HEK293 (cell line): ENCODE results near the gene BOC.

ENCODE experiments used
- CTCF ChIA-PET: fragments of 350-600 bp; formaldehyde crosslinking; extraction: SDS; loops from one replicate; lab custom pipeline; 2021; ENCODE audit warnings: antibody characterized with exemption; lab: Yijun Ruan, JAX
- POLR2A ChIA-PET: fragments of 300-600 bp; formaldehyde crosslinking; extraction: SDS; loops from one replicate; lab custom pipeline; 2020; ENCODE audit warnings: antibody characterized with exemption, inconsistent platforms; lab: Yijun Ruan, JAX
- H3K27ac ChIP-seq: fragments of 200-500 bp; sonication (Bioruptor generic); 2 replicates; pipeline ENCODE4 v1.5.1; 2014; ENCODE audit warnings: low read depth, low read length, control low read depth, inconsistent platforms; ENCODE audit errors: extremely low read depth
- H3K36me3 ChIP-seq, 2 experiments: fragments of 200-500 bp in 1 of 2; sonication (Bioruptor generic) in 1 of 2; 1 replicate in 1 of 2; 2 replicates in 1 of 2; pipeline ENCODE4 v1.5.1; 2014 to 2017; ENCODE audit warnings: inconsistent platforms in 2 of 2, low read length in 2 of 2; ENCODE audit not compliant: control insufficient read depth in 2 of 2, insufficient read depth in 1 of 2
- H3K4me1 ChIP-seq: fragments of 200-500 bp; sonication (Bioruptor generic); 2 replicates; pipeline ENCODE4 v1.5.1; 2014; ENCODE audit warnings: mild to moderate bottlenecking, low read length, inconsistent platforms; ENCODE audit not compliant: control insufficient read depth, insufficient read depth
- H3K4me3 ChIP-seq: 2 replicates; pipeline ENCODE4 v1.5.1; 2011; ENCODE audit warnings: low read depth, mild to moderate bottlenecking, control low read depth, low read length, moderate library complexity
- H3K9me3 ChIP-seq: fragments of 200-500 bp; sonication (Bioruptor generic); 2 replicates; pipeline ENCODE4 v1.5.1; 2014; ENCODE audit warnings: low read depth, low read length, inconsistent platforms; ENCODE audit not compliant: control insufficient read depth, insufficient read depth
- GLIS1 ChIP-seq: fragments of 450-650 bp; formaldehyde crosslinking; IDR thresholded peaks from 2 replicates; pipeline ENCODE4 v1.5.1; 2016; ENCODE audit warnings: missing biosample characterization, missing genetic modification characterization
- HOXA7 ChIP-seq: sonication (generic); formaldehyde crosslinking; IDR thresholded peaks from 2 replicates; pipeline ENCODE4 v1.8.1; 2022; ENCODE audit warnings: missing genetic modification reagents, borderline replicate concordance
- KLF1 ChIP-seq: fragments of 450-650 bp; formaldehyde crosslinking; IDR thresholded peaks from 2 replicates; pipeline ENCODE4 v1.5.1; 2016; ENCODE audit warnings: missing biosample characterization, missing genetic modification characterization
- KLF8 ChIP-seq: fragments of 450-650 bp; formaldehyde crosslinking; IDR thresholded peaks from 2 replicates; pipeline ENCODE4 v1.5.1; 2016; ENCODE audit warnings: missing biosample characterization, missing genetic modification characterization
- OSR2 ChIP-seq: fragments of 450-650 bp; formaldehyde crosslinking; IDR thresholded peaks from 2 replicates; pipeline ENCODE4 v1.5.1; 2016; ENCODE audit warnings: missing biosample characterization, missing genetic modification characterization
- ZBTB48 ChIP-seq: fragments of 450-650 bp; formaldehyde crosslinking; IDR thresholded peaks from 2 replicates; pipeline ENCODE4 v1.5.1; 2016; ENCODE audit warnings: missing biosample characterization, missing genetic modification characterization
- ZEB2 ChIP-seq: fragments of 450-650 bp; formaldehyde crosslinking; IDR thresholded peaks from 2 replicates; pipeline ENCODE4 v1.5.1; 2016; ENCODE audit warnings: missing biosample characterization, missing genetic modification characterization
- ZIC2 ChIP-seq: fragments of 450-650 bp; formaldehyde crosslinking; IDR thresholded peaks from 2 replicates; pipeline ENCODE4 v1.5.1; 2016; ENCODE audit warnings: missing biosample characterization, missing genetic modification characterization
- ZNF214 ChIP-seq: fragments of 450-650 bp; formaldehyde crosslinking; IDR thresholded peaks from 2 replicates; pipeline ENCODE4 v1.5.1; 2017; ENCODE audit warnings: missing biosample characterization, mild to moderate bottlenecking, missing genetic modification characterization, borderline replicate concordance
- ZNF248 ChIP-seq: fragments of 450-650 bp; formaldehyde crosslinking; IDR thresholded peaks from 2 replicates; pipeline ENCODE4 v1.5.1; 2017; ENCODE audit warnings: missing biosample characterization, missing genetic modification characterization
- ZNF274 ChIP-seq, 2 experiments: fragments of 200-500 bp in 1 of 2; fragments of 450-650 bp in 1 of 2; sonication (Bioruptor generic) in 1 of 2; formaldehyde crosslinking in 1 of 2; IDR thresholded peaks; 2 replicates each; pipeline versions ENCODE4 v1.5.1 to v1.6.1; 2014 to 2016; ENCODE audit warnings: borderline replicate concordance in 1 of 2, inconsistent platforms in 1 of 2, low read length in 1 of 2, missing biosample characterization in 1 of 2, missing genetic modification characterization in 1 of 2
- ZNF335 ChIP-seq: fragments of 450-650 bp; formaldehyde crosslinking; conservative IDR thresholded peaks from 2 replicates; pipeline ENCODE4 v1.5.1; 2016; ENCODE audit warnings: missing biosample characterization, missing genetic modification characterization
- ZNF354C ChIP-seq: fragments of 450-650 bp; formaldehyde crosslinking; IDR thresholded peaks from 2 replicates; pipeline ENCODE4 v1.5.1; 2016; ENCODE audit warnings: missing biosample characterization, missing genetic modification characterization, low read depth, borderline replicate concordance
- ZNF426 ChIP-seq: fragments of 450-650 bp; formaldehyde crosslinking; IDR thresholded peaks from 2 replicates; pipeline ENCODE4 v1.5.1; 2017; ENCODE audit warnings: missing biosample characterization, missing genetic modification characterization, mild to moderate bottlenecking, inconsistent platforms, moderate library complexity
- ZNF473 ChIP-seq: fragments of 450-650 bp; formaldehyde crosslinking; IDR thresholded peaks from 2 replicates; pipeline ENCODE4 v1.5.1; 2017; ENCODE audit warnings: missing biosample characterization, missing genetic modification characterization
- ZNF48 ChIP-seq: fragments of 450-650 bp; formaldehyde crosslinking; IDR thresholded peaks from 2 replicates; pipeline ENCODE4 v1.5.1; 2016; ENCODE audit warnings: missing biosample characterization, missing genetic modification characterization
- ZNF521 ChIP-seq: fragments of 450-650 bp; formaldehyde crosslinking; IDR thresholded peaks from 2 replicates; pipeline ENCODE4 v1.5.1; 2017; ENCODE audit warnings: missing biosample characterization, mild to moderate bottlenecking, missing genetic modification characterization
- ZNF555 ChIP-seq: fragments of 450-650 bp; formaldehyde crosslinking; conservative IDR thresholded peaks from 2 replicates; pipeline ENCODE4 v1.5.1; 2017; ENCODE audit warnings: missing biosample characterization, mild to moderate bottlenecking, missing genetic modification characterization, inconsistent platforms
- ZNF626 ChIP-seq: fragments of 450-650 bp; sonication (Bioruptor Pico); formaldehyde crosslinking; IDR thresholded peaks from 2 replicates; pipeline ENCODE4 v1.5.1; 2018; ENCODE audit warnings: missing biosample characterization, missing genetic modification characterization, inconsistent platforms
- ZNF658 ChIP-seq: fragments of 450-650 bp; formaldehyde crosslinking; IDR thresholded peaks from 2 replicates; pipeline ENCODE4; 2016; ENCODE audit warnings: missing biosample characterization, missing genetic modification characterization
- ZNF768 ChIP-seq: fragments of 450-650 bp; formaldehyde crosslinking; IDR thresholded peaks from 2 replicates; pipeline ENCODE4 v1.5.1; 2018; ENCODE audit warnings: missing biosample characterization, mild to moderate bottlenecking, missing genetic modification characterization
- TF ChIP-seq, protein P1 (sequence below): fragments of 450-650 bp; formaldehyde crosslinking; IDR thresholded peaks from 2 replicates; pipeline ENCODE4 v1.5.1; 2017; ENCODE audit warnings: missing biosample characterization, missing genetic modification characterization
- TF ChIP-seq, protein P2 (sequence below): fragments of 450-650 bp; formaldehyde crosslinking; IDR thresholded peaks from 2 replicates; pipeline ENCODE4 v1.5.1; 2017; ENCODE audit warnings: missing biosample characterization, missing genetic modification characterization
- TF ChIP-seq, protein P3 (sequence below): fragments of 450-650 bp; formaldehyde crosslinking; IDR thresholded peaks from 2 replicates; pipeline ENCODE4 v1.5.1; 2016; ENCODE audit warnings: missing biosample characterization, missing genetic modification characterization, borderline replicate concordance
- TF ChIP-seq, protein P4 (sequence below): fragments of 450-650 bp; formaldehyde crosslinking; IDR thresholded peaks from 2 replicates; pipeline ENCODE4 v1.5.1; 2016; ENCODE audit warnings: missing biosample characterization, missing genetic modification characterization

The BOC gene

DNA sequence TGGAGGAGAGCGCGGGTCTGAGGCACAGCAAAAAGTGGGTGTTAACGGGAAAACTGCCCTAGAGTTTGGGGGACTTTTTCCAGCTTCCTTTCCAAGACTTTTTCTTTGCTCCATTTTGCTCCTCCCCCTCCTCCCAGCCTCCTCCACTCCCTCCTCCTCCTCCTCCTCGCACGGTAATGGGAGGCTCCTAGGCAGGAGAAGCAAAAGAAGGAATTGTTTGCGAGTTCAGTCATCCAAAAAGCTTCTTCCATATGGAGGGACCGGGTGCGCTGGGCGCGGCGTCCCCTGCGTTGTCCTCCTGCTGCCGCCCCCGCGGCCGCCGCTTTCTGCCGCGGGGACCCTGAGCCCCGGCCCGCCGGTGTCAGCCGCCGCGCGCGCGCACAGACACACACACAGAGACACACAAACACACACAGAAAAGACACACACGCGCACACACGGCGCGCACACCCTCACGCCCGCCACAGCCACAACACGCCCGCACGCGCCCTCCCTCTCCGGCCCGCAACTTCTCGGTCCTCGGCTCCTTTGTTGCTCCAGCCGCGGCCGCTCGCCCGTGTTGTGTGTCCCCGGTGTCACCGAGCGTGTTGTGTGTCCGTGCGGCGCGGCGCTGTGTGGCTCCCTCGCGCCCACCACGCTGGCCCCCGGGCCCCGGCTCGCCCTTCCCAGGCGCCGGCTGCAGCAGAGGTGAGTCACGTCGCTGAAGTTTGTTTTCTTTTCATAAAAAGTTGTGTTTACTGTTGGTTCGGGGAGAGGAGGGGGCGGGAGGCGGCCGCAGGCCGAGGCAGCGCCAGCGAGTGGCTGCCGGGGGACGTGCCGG, at the start of gene BOC (continued):
- peak; percentile 48 for TF ChIP-seq KLF1 (tag by site-specific recombination)
- TF ChIP-seq GLIS1 (tag by site-specific recombination), result peak; percentile 14; the same call in 1 of the 2 replicates
- TF ChIP-seq ZNF335 (tag by site-specific recombination), result peak; percentile 75
- TF ChIP-seq, protein P1, sequence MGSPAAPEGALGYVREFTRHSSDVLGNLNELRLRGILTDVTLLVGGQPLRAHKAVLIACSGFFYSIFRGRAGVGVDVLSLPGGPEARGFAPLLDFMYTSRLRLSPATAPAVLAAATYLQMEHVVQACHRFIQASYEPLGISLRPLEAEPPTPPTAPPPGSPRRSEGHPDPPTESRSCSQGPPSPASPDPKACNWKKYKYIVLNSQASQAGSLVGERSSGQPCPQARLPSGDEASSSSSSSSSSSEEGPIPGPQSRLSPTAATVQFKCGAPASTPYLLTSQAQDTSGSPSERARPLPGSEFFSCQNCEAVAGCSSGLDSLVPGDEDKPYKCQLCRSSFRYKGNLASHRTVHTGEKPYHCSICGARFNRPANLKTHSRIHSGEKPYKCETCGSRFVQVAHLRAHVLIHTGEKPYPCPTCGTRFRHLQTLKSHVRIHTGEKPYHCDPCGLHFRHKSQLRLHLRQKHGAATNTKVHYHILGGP (tag by site-specific recombination), result 0 out of 2 replicates have a peak, but pooled peaks have one; percentile 34
- no peak for TF ChIP-seq ZNF48 (tag by site-specific recombination)

DNA sequence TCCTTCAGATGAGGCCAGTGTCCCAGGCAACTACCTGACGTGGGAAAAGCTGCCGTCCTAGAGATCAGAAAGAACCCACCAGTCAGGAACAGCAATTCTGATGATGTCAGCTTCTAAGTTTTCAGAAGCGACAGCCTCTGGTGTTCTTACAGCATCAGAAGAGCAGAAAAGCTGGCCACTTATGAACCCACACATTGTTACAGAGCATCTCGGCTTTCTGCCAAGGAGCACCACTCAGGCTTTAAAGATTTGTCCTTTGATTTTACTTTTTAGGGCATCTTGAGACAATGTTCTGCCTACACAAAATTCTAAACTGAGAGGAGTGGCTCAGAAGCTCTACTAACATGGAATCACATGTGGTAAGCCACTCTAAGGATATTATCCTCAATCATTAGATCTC, 49.7 kb upstream of the BOC start:
- Histone ChIP-seq H3K36me3 (no peaks in the 10 kb centered on the region), H3K9me3 (no peaks in the 10 kb centered on the region), H3K27ac (no peak overlapping the region), H3K4me1 (peaks cover 3% of the 10 kb centered on the region; the same call in 1 of the 2 replicates), H3K4me3 (no peak overlapping the region)
- ChIA-PET CTCF (no interaction called here), POLR2A (no interaction called here)
- TF ChIP-seq ZNF521 (tag by site-specific recombination), result no peak
- no peak for TF ChIP-seq ZBTB48
- no peak for TF ChIP-seq ZNF555 (tag by site-specific recombination)
- no peak for TF ChIP-seq ZNF274 (IDR thresholded peaks at IDR 0.05; ENCODE audit: low read length)
- no peak for TF ChIP-seq ZNF274 (tag by site-specific recombination; IDR thresholded peaks at IDR 0.05; ENCODE audit: borderline replicate concordance)
- TF ChIP-seq ZNF354C (tag by site-specific recombination), result no peak
- TF ChIP-seq, protein P2, sequence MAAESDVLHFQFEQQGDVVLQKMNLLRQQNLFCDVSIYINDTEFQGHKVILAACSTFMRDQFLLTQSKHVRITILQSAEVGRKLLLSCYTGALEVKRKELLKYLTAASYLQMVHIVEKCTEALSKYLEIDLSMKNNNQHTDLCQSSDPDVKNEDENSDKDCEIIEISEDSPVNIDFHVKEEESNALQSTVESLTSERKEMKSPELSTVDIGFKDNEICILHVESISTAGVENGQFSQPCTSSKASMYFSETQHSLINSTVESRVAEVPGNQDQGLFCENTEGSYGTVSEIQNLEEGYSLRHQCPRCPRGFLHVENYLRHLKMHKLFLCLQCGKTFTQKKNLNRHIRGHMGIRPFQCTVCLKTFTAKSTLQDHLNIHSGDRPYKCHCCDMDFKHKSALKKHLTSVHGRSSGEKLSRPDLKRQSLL (tag by site-specific recombination), result no peak
- TF ChIP-seq OSR2 (tag by site-specific recombination), result no peak
- no peak for TF ChIP-seq KLF8 (tag by site-specific recombination)
- no peak for TF ChIP-seq ZNF768 (tag by site-specific recombination)
- TF ChIP-seq ZNF248 (tag by site-specific recombination), result no peak
- TF ChIP-seq ZEB2 (tag by site-specific recombination), result no peak
- TF ChIP-seq ZIC2 (tag by site-specific recombination), result no peak
- TF ChIP-seq ZNF426 (tag by site-specific recombination), result no peak
- no peak for TF ChIP-seq ZNF626 (tag by site-specific recombination)
- no peak for TF ChIP-seq HOXA7 (CRISPR knock-in tag)
- TF ChIP-seq ZNF658 (tag by site-specific recombination), result no peak

DNA sequence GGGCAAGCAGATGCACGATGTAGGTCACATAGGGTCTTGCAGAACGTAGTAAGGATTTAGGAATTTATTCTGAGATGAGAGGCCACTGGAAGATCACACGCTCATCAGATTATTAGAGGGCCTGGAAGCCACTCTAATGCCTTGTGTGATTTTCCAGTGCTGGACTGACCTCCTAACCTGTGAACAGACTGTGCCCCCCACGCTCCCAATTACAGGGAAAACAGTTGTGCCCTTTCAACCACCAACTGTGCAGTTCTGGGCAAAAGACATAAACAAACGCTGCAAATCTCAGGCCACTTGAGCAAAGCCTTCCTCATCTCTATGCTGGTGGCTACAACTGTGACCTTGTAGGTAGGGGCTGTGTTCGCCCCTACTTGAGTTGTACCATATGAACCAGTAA, 48.2 kb upstream of the BOC start:
- Histone ChIP-seq H3K4me3 (no peak overlapping the region), H3K27ac (no peak overlapping the region), H3K36me3 (no peaks in the 10 kb centered on the region), H3K9me3 (no peaks in the 10 kb centered on the region), H3K4me1 (peaks cover 3% of the 10 kb centered on the region)
- TF ChIP-seq, protein P3, sequence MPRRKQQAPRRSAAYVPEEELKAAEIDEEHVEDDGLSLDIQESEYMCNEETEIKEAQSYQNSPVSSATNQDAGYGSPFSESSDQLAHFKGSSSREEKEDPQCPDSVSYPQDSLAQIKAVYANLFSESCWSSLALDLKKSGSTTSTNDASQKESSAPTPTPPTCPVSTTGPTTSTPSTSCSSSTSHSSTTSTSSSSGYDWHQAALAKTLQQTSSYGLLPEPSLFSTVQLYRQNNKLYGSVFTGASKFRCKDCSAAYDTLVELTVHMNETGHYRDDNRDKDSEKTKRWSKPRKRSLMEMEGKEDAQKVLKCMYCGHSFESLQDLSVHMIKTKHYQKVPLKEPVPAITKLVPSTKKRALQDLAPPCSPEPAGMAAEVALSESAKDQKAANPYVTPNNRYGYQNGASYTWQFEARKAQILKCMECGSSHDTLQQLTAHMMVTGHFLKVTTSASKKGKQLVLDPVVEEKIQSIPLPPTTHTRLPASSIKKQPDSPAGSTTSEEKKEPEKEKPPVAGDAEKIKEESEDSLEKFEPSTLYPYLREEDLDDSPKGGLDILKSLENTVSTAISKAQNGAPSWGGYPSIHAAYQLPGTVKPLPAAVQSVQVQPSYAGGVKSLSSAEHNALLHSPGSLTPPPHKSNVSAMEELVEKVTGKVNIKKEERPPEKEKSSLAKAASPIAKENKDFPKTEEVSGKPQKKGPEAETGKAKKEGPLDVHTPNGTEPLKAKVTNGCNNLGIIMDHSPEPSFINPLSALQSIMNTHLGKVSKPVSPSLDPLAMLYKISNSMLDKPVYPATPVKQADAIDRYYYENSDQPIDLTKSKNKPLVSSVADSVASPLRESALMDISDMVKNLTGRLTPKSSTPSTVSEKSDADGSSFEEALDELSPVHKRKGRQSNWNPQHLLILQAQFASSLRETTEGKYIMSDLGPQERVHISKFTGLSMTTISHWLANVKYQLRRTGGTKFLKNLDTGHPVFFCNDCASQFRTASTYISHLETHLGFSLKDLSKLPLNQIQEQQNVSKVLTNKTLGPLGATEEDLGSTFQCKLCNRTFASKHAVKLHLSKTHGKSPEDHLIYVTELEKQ (tag by site-specific recombination), result no peak
- TF ChIP-seq, protein P4, sequence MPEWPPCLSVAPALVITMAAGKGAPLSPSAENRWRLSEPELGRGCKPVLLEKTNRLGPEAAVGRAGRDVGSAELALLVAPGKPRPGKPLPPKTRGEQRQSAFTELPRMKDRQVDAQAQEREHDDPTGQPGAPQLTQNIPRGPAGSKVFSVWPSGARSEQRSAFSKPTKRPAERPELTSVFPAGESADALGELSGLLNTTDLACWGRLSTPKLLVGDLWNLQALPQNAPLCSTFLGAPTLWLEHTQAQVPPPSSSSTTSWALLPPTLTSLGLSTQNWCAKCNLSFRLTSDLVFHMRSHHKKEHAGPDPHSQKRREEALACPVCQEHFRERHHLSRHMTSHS (tag by site-specific recombination), result no peak
- TF ChIP-seq ZNF473, result no peak
- no peak for TF ChIP-seq ZNF214 (tag by site-specific recombination)
- ChIA-PET CTCF (no interaction called here), POLR2A (no interaction called here)
